ENCODE data around the gene CIRBP. TPM values are rescaled to one million over a fixed set of nuclear protein-coding genes. Genes with fewer than 3 reads are reported as not detected.

CIRBP gene
- total and polyA plus RNA-seq, 5 donors from 2014 or later, result 172 to 497 (median 232) TPM

GRCh38 chr19:1229056-1229923, 39.8 kb upstream of the CIRBP start:
- H3K4me1 ChIP-seq (ENCODE audit: control insufficient read depth, insufficient read depth, low read length, poor library complexity, severe bottlenecking), result no peaks in the 10 kb centered on the region
- H3K36me3 Mint-ChIP-seq, result no peaks in the 10 kb centered on the region
- no peaks in the 10 kb centered on the region for H3K36me3 ChIP-seq (ENCODE audit: control insufficient read depth, insufficient read depth, low read length)
- H3K27me3 ChIP-seq (ENCODE audit: control insufficient read depth, insufficient read depth, low read length), result no peaks in the 10 kb centered on the region
- H3K27ac ChIP-seq (ENCODE audit: insufficient read depth, low read length, poor library complexity, severe bottlenecking), result no peak overlapping the region
- peaks cover 0 to 2% (median 0%) of the 10 kb centered on the region in 4 donors for H3K4me1 Mint-ChIP-seq
- H3K27ac Mint-ChIP-seq, result no peak overlapping the region
- H3K27me3 Mint-ChIP-seq, result no peaks in the 10 kb centered on the region
- no peaks in the 10 kb centered on the region for H3K9me3 Mint-ChIP-seq
- H3K9me3 ChIP-seq (ENCODE audit: control insufficient read depth in 2 of 2, low read length in 2 of 2), result no peaks in the 10 kb centered on the region
- no peak overlapping the region for H3K4me3 Mint-ChIP-seq
- ATAC-seq (ENCODE audit: low read depth in 2 of 2) (no peak), DNase-seq (no peak)
- H3K4me3 ChIP-seq (ENCODE audit: low read depth, low read length), result no peak overlapping the region

GRCh38 chr19:1229924-1230782, 39.0 kb upstream of the CIRBP start:
- H3K36me3 ChIP-seq (ENCODE audit: control insufficient read depth, insufficient read depth, low read length), result no peaks in the 10 kb centered on the region
- no peak overlapping the region for H3K4me3 ChIP-seq (ENCODE audit: low read depth, low read length)
- Mint-ChIP-seq H3K4me3 (no peak overlapping the region), H3K27me3 (no peaks in the 10 kb centered on the region), H3K4me1 (peaks cover 0 to 2% (median 0%) of the 10 kb centered on the region in 4 donors), H3K27ac (no peak overlapping the region), H3K9me3 (no peaks in the 10 kb centered on the region), H3K36me3 (no peaks in the 10 kb centered on the region)
- no peaks in the 10 kb centered on the region for H3K27me3 ChIP-seq (ENCODE audit: control insufficient read depth, insufficient read depth, low read length)
- no peak overlapping the region for H3K27ac ChIP-seq (ENCODE audit: insufficient read depth, low read length, poor library complexity, severe bottlenecking)
- ATAC-seq (ENCODE audit: low read depth in 2 of 2) (no peak), DNase-seq (no peak)
- H3K4me1 ChIP-seq (ENCODE audit: control insufficient read depth, insufficient read depth, low read length, poor library complexity, severe bottlenecking), result no peaks in the 10 kb centered on the region
- H3K9me3 ChIP-seq (ENCODE audit: control insufficient read depth in 2 of 2, low read length in 2 of 2), result no peaks in the 10 kb centered on the region

- Mint-ChIP-seq H3K9me3 (no peaks in the 10 kb centered on the region), H3K27ac (no peak overlapping the region), H3K27me3 (no peaks in the 10 kb centered on the region), H3K4me1 (peaks cover 0 to 2% (median 0%) of the 10 kb centered on the region in 4 donors), H3K4me3 (no peak overlapping the region), H3K36me3 (no peaks in the 10 kb centered on the region)
- no peak overlapping the region for H3K27ac ChIP-seq (ENCODE audit: insufficient read depth, low read length, poor library complexity, severe bottlenecking)
- H3K27me3 ChIP-seq (ENCODE audit: control insufficient read depth, insufficient read depth, low read length), result no peaks in the 10 kb centered on the region
- no peaks in the 10 kb centered on the region for H3K9me3 ChIP-seq (ENCODE audit: control insufficient read depth in 2 of 2, low read length in 2 of 2)
- no peaks in the 10 kb centered on the region for H3K36me3 ChIP-seq (ENCODE audit: control insufficient read depth, insufficient read depth, low read length)
- ATAC-seq (ENCODE audit: low read depth in 2 of 2), result no peak
- H3K4me1 ChIP-seq (ENCODE audit: control insufficient read depth, insufficient read depth, low read length, poor library complexity, severe bottlenecking), result no peaks in the 10 kb centered on the region
- H3K4me3 ChIP-seq (ENCODE audit: low read depth, low read length), result no peak overlapping the region
- DNase-seq, result no peak
These were observed 38.2 kb upstream of the CIRBP start for GRCh38 chr19:1230783-1231489.

GRCh38 chr19:1231729-1232637, 37.1 kb upstream of the CIRBP start:
- ATAC-seq (ENCODE audit: low read depth in 2 of 2), result no peak
- no peaks in the 10 kb centered on the region for H3K27me3 ChIP-seq (ENCODE audit: control insufficient read depth, insufficient read depth, low read length)

GRCh38 chr19:1232652-1233072, 36.5 kb upstream of the CIRBP start:
- peak overlapping the region in 1 of 4 donors; percentile 62 for H3K4me3 Mint-ChIP-seq
- Histone ChIP-seq H3K9me3 (ENCODE audit: control insufficient read depth in 2 of 2, low read length in 2 of 2) (no peaks in the 10 kb centered on the region), H3K27ac (ENCODE audit: insufficient read depth, low read length, poor library complexity, severe bottlenecking) (no peak overlapping the region), H3K4me1 (ENCODE audit: control insufficient read depth, insufficient read depth, low read length, poor library complexity, severe bottlenecking) (peaks cover 7% of the 10 kb centered on the region), H3K4me3 (ENCODE audit: low read depth, low read length) (no peak overlapping the region), H3K36me3 (ENCODE audit: control insufficient read depth, insufficient read depth, low read length) (no peaks in the 10 kb centered on the region), H3K27me3 (ENCODE audit: control insufficient read depth, insufficient read depth, low read length) (no peaks in the 10 kb centered on the region)
- no peak overlapping the region for H3K27ac Mint-ChIP-seq
- ATAC-seq (ENCODE audit: low read depth in 2 of 2) (no peak), DNase-seq (no peak)
- H3K4me1 Mint-ChIP-seq, result peaks cover 0 to 2% (median 0%) of the 10 kb centered on the region in 4 donors
- no peaks in the 10 kb centered on the region for H3K27me3 Mint-ChIP-seq
- no peaks in the 10 kb centered on the region for H3K9me3 Mint-ChIP-seq
- H3K36me3 Mint-ChIP-seq, result no peaks in the 10 kb centered on the region

More at GRCh38 chr19:1231729-1232637, 37.1 kb upstream of the CIRBP start:
- Mint-ChIP-seq H3K9me3 (no peaks in the 10 kb centered on the region), H3K36me3 (no peaks in the 10 kb centered on the region), H3K4me3 (peak overlapping the region in 1 of 4 donors; percentile 62), H3K27ac (peak overlapping the region in 1 of 3 donors; percentile 86), H3K4me1 (peaks cover 0 to 2% (median 0%) of the 10 kb centered on the region in 4 donors), H3K27me3 (no peaks in the 10 kb centered on the region)
- H3K4me3 ChIP-seq (ENCODE audit: low read depth, low read length), result no peak overlapping the region
- H3K36me3 ChIP-seq (ENCODE audit: control insufficient read depth, insufficient read depth, low read length), result no peaks in the 10 kb centered on the region
- no peak for DNase-seq
- peaks cover 2% of the 10 kb centered on the region for H3K4me1 ChIP-seq (ENCODE audit: control insufficient read depth, insufficient read depth, low read length, poor library complexity, severe bottlenecking)
- no peaks in the 10 kb centered on the region for H3K9me3 ChIP-seq (ENCODE audit: control insufficient read depth in 2 of 2, low read length in 2 of 2)
- H3K27ac ChIP-seq (ENCODE audit: insufficient read depth, low read length, poor library complexity, severe bottlenecking), result no peak overlapping the region

- H3K36me3 ChIP-seq (ENCODE audit: control insufficient read depth, insufficient read depth, low read length), result no peaks in the 10 kb centered on the region
- no peak for ATAC-seq (ENCODE audit: low read depth in 2 of 2)
- H3K27ac Mint-ChIP-seq, result no peak overlapping the region
- peaks cover 1% of the 10 kb centered on the region for H3K27me3 Mint-ChIP-seq
- H3K9me3 Mint-ChIP-seq, result no peaks in the 10 kb centered on the region
- H3K4me1 Mint-ChIP-seq, result peaks cover 0 to 3% (median 0%) of the 10 kb centered on the region in 4 donors
- H3K4me3 ChIP-seq (ENCODE audit: low read depth, low read length), result no peak overlapping the region
- no peak overlapping the region for H3K27ac ChIP-seq (ENCODE audit: insufficient read depth, low read length, poor library complexity, severe bottlenecking)
- H3K36me3 Mint-ChIP-seq, result no peaks in the 10 kb centered on the region
- no peak for DNase-seq
- no peaks in the 10 kb centered on the region for H3K9me3 ChIP-seq (ENCODE audit: control insufficient read depth in 2 of 2, low read length in 2 of 2)
- H3K4me1 ChIP-seq (ENCODE audit: control insufficient read depth, insufficient read depth, low read length, poor library complexity, severe bottlenecking), result peaks cover 10% of the 10 kb centered on the region
- no peaks in the 10 kb centered on the region for H3K27me3 ChIP-seq (ENCODE audit: control insufficient read depth, insufficient read depth, low read length)
- no peak overlapping the region for H3K4me3 Mint-ChIP-seq
These were observed 35.9 kb upstream of the CIRBP start for GRCh38 chr19:1233115-1233667.
